ENCODE measurements around the gene IL1RL2.

The IL1RL2 gene

GRCh38 chr2:102240640-102241370 lies 54.0 kb downstream of the IL1RL2 start:
- Histone ChIP-seq H3K9me3 (ENCODE audit: control insufficient read depth, insufficient read depth, low read length) (no peaks in the 10 kb centered on the region), H3K4me3 (ENCODE audit: low read length) (no peak overlapping the region), H3K27me3 (ENCODE audit: control insufficient read depth, insufficient read depth, low read length) (no peaks in the 10 kb centered on the region), H3K4me1 (ENCODE audit: control insufficient read depth, insufficient read depth, low read length) (peaks cover 1% of the 10 kb centered on the region; the same call in 1 of the 2 replicates), H3K36me3 (ENCODE audit: control insufficient read depth, insufficient read depth, low read length) (no peaks in the 10 kb centered on the region), H3K27ac (ENCODE audit: low read length) (no peak overlapping the region)
- peak; percentile 88 for DNase-seq (ENCODE audit: low read depth, low spot score)
- no CpG with 5 or more reads among the region's 22 CpGs for WGBS (ENCODE audit: insufficient coverage, insufficient read length)

- DNase-seq (ENCODE audit: low read depth, low spot score), result no peak
- H3K4me1 ChIP-seq (ENCODE audit: control insufficient read depth, insufficient read depth, low read length), result peaks cover 1% of the 10 kb centered on the region; the same call in 1 of the 2 replicates
- no peaks in the 10 kb centered on the region for H3K36me3 ChIP-seq (ENCODE audit: control insufficient read depth, insufficient read depth, low read length)
- WGBS (ENCODE audit: insufficient coverage, insufficient read length), result no CpG with 5 or more reads among the region's 6 CpGs
- no peak overlapping the region for H3K4me3 ChIP-seq (ENCODE audit: low read length)
- H3K9me3 ChIP-seq (ENCODE audit: control insufficient read depth, insufficient read depth, low read length), result no peaks in the 10 kb centered on the region
- H3K27me3 ChIP-seq (ENCODE audit: control insufficient read depth, insufficient read depth, low read length), result no peaks in the 10 kb centered on the region
- no peak overlapping the region for H3K27ac ChIP-seq (ENCODE audit: low read length)
These were observed 54.9 kb downstream of the IL1RL2 start for GRCh38 chr2:102241616-102242305.

GRCh38 chr2:102245266-102246151 lies 58.7 kb downstream of the IL1RL2 start:
- no peaks in the 10 kb centered on the region for H3K36me3 ChIP-seq (ENCODE audit: control insufficient read depth, insufficient read depth, low read length)
- peaks cover 1% of the 10 kb centered on the region; the same call in 1 of the 2 replicates for H3K4me1 ChIP-seq (ENCODE audit: control insufficient read depth, insufficient read depth, low read length)
- H3K9me3 ChIP-seq (ENCODE audit: control insufficient read depth, insufficient read depth, low read length), result no peaks in the 10 kb centered on the region
- H3K4me3 ChIP-seq (ENCODE audit: low read length), result no peak overlapping the region
- H3K27ac ChIP-seq (ENCODE audit: low read length), result no peak overlapping the region
- DNase-seq (ENCODE audit: low read depth, low spot score), result no peak
- no CpG with 5 or more reads among the region's 27 CpGs for WGBS (ENCODE audit: insufficient coverage, insufficient read length)
- no peaks in the 10 kb centered on the region; the same call in 1 of the 2 replicates for H3K27me3 ChIP-seq (ENCODE audit: control insufficient read depth, insufficient read depth, low read length)

- Histone ChIP-seq H3K9me3 (ENCODE audit: control insufficient read depth, insufficient read depth, low read length) (no peaks in the 10 kb centered on the region), H3K4me1 (ENCODE audit: control insufficient read depth, insufficient read depth, low read length) (no peaks in the 10 kb centered on the region), H3K27me3 (ENCODE audit: control insufficient read depth, insufficient read depth, low read length) (peaks cover 3% of the 10 kb centered on the region; the same call in 1 of the 2 replicates), H3K27ac (ENCODE audit: low read length) (no peak overlapping the region), H3K4me3 (ENCODE audit: low read length) (no peak overlapping the region), H3K36me3 (ENCODE audit: control insufficient read depth, insufficient read depth, low read length) (no peaks in the 10 kb centered on the region)
- DNase-seq (ENCODE audit: low read depth, low spot score), result no peak
- no CpG with 5 or more reads among the region's 37 CpGs for WGBS (ENCODE audit: insufficient coverage, insufficient read length)
These were observed 63.5 kb downstream of the IL1RL2 start for GRCh38 chr2:102250278-102250821.

GRCh38 chr2:102251042-102251848 lies 64.4 kb downstream of the IL1RL2 start:
- Histone ChIP-seq H3K9me3 (ENCODE audit: control insufficient read depth, insufficient read depth, low read length) (no peaks in the 10 kb centered on the region), H3K4me1 (ENCODE audit: control insufficient read depth, insufficient read depth, low read length) (no peaks in the 10 kb centered on the region), H3K36me3 (ENCODE audit: control insufficient read depth, insufficient read depth, low read length) (no peaks in the 10 kb centered on the region), H3K4me3 (ENCODE audit: low read length) (peak overlapping the region; percentile 37; the same call in 1 of the 2 replicates), H3K27ac (ENCODE audit: low read length) (no peak overlapping the region), H3K27me3 (ENCODE audit: control insufficient read depth, insufficient read depth, low read length) (peaks cover 3% of the 10 kb centered on the region; the same call in 1 of the 2 replicates)
- peak; percentile 54 for DNase-seq (ENCODE audit: low read depth, low spot score)
- WGBS (ENCODE audit: insufficient coverage, insufficient read length), result no CpG with 5 or more reads among the region's 52 CpGs

GRCh38 chr2:102251849-102252203 lies 65.0 kb downstream of the IL1RL2 start:
- Histone ChIP-seq H3K27me3 (ENCODE audit: control insufficient read depth, insufficient read depth, low read length) (peaks cover 3% of the 10 kb centered on the region; the same call in 1 of the 2 replicates), H3K27ac (ENCODE audit: low read length) (no peak overlapping the region), H3K36me3 (ENCODE audit: control insufficient read depth, insufficient read depth, low read length) (no peaks in the 10 kb centered on the region), H3K4me1 (ENCODE audit: control insufficient read depth, insufficient read depth, low read length) (no peaks in the 10 kb centered on the region), H3K9me3 (ENCODE audit: control insufficient read depth, insufficient read depth, low read length) (no peaks in the 10 kb centered on the region), H3K4me3 (ENCODE audit: low read length) (no peak overlapping the region)
- no CpG with 5 or more reads among the region's 1 CpG for WGBS (ENCODE audit: insufficient coverage, insufficient read length)
- DNase-seq (ENCODE audit: low read depth, low spot score), result no peak

GRCh38 chr2:102252236-102252635 lies 65.4 kb downstream of the IL1RL2 start:
- WGBS (ENCODE audit: insufficient coverage, insufficient read length), result no CpG with 5 or more reads among the region's 2 CpGs
- peaks cover 3% of the 10 kb centered on the region; the same call in 1 of the 2 replicates for H3K27me3 ChIP-seq (ENCODE audit: control insufficient read depth, insufficient read depth, low read length)

GRCh38 chr2:102253140-102253752 lies 66.4 kb downstream of the IL1RL2 start:
- no peak for DNase-seq (ENCODE audit: low read depth, low spot score)
- Histone ChIP-seq H3K36me3 (ENCODE audit: control insufficient read depth, insufficient read depth, low read length) (no peaks in the 10 kb centered on the region), H3K4me3 (ENCODE audit: low read length) (no peak overlapping the region), H3K9me3 (ENCODE audit: control insufficient read depth, insufficient read depth, low read length) (no peaks in the 10 kb centered on the region), H3K4me1 (ENCODE audit: control insufficient read depth, insufficient read depth, low read length) (no peaks in the 10 kb centered on the region), H3K27ac (ENCODE audit: low read length) (no peak overlapping the region), H3K27me3 (ENCODE audit: control insufficient read depth, insufficient read depth, low read length) (peaks cover 3% of the 10 kb centered on the region; the same call in 1 of the 2 replicates)
- WGBS (ENCODE audit: insufficient coverage, insufficient read length), result no CpG with 5 or more reads among the region's 1 CpG

More at GRCh38 chr2:102252236-102252635, 65.4 kb downstream of the IL1RL2 start:
- Histone ChIP-seq H3K4me1 (ENCODE audit: control insufficient read depth, insufficient read depth, low read length) (no peaks in the 10 kb centered on the region), H3K4me3 (ENCODE audit: low read length) (no peak overlapping the region), H3K27ac (ENCODE audit: low read length) (no peak overlapping the region), H3K36me3 (ENCODE audit: control insufficient read depth, insufficient read depth, low read length) (no peaks in the 10 kb centered on the region), H3K9me3 (ENCODE audit: control insufficient read depth, insufficient read depth, low read length) (no peaks in the 10 kb centered on the region)
- DNase-seq (ENCODE audit: low read depth, low spot score), result no peak

GRCh38 chr2:102253753-102254150 lies 66.9 kb downstream of the IL1RL2 start:
- Histone ChIP-seq H3K27me3 (ENCODE audit: control insufficient read depth, insufficient read depth, low read length) (peaks cover 3% of the 10 kb centered on the region; the same call in 1 of the 2 replicates), H3K27ac (ENCODE audit: low read length) (no peak overlapping the region), H3K4me3 (ENCODE audit: low read length) (no peak overlapping the region), H3K36me3 (ENCODE audit: control insufficient read depth, insufficient read depth, low read length) (no peaks in the 10 kb centered on the region), H3K4me1 (ENCODE audit: control insufficient read depth, insufficient read depth, low read length) (no peaks in the 10 kb centered on the region), H3K9me3 (ENCODE audit: control insufficient read depth, insufficient read depth, low read length) (no peaks in the 10 kb centered on the region)
- no peak for DNase-seq (ENCODE audit: low read depth, low spot score)
- no CpG with 5 or more reads among the region's 2 CpGs for WGBS (ENCODE audit: insufficient coverage, insufficient read length)

Measured in iPS DF 6.9 (cell line).